Activated CD4-positive, alpha-beta T cell treated with anti-CD3 and anti-CD28 coated beads for 1 hour (primary cell): ENCODE results near the gene THRSP.

ENCODE experiments used
- DNase-seq: peaks from one replicate; pipeline ENCODE4 v3.0.0-alpha.2; 2020

Gene THRSP

DNA sequence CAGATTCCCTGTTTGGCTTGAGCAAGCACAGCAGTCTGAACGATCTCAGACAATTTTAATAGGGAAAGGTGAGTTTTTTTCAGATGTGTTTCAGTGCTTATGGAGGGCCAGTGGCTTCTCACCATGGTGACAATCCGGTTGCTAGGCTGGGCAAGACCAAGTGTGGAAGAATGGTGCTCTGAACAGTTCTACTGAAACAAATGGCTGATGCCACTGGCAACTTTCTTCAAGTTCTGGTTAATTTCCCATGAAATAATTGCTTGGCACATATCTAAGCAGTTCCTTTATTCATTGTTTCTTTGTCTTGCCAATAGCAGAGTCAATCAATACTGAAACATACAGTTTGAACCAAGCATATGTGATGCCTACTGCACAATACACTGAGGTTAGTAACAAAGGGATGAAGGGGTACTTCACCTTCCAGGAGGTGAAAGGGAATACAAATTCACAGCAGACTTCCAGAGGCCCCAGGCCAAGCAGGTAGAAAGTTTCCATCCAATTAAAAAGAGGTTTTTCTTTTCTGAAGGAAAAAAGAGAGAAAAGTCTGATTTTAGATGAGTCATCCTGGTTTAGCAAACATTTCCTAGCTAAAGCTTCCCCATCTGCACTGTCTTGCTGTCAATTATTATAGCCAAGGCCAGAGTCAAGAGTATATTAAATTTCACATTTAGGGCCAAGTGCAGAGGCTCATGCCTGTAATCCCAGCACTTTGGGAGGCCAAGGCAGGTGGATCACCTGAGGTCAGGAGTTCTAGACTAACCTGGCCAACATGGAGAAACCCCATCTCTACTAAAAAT is 37.2 kb downstream of the THRSP start:
- DNase-seq, result no peak

DNA sequence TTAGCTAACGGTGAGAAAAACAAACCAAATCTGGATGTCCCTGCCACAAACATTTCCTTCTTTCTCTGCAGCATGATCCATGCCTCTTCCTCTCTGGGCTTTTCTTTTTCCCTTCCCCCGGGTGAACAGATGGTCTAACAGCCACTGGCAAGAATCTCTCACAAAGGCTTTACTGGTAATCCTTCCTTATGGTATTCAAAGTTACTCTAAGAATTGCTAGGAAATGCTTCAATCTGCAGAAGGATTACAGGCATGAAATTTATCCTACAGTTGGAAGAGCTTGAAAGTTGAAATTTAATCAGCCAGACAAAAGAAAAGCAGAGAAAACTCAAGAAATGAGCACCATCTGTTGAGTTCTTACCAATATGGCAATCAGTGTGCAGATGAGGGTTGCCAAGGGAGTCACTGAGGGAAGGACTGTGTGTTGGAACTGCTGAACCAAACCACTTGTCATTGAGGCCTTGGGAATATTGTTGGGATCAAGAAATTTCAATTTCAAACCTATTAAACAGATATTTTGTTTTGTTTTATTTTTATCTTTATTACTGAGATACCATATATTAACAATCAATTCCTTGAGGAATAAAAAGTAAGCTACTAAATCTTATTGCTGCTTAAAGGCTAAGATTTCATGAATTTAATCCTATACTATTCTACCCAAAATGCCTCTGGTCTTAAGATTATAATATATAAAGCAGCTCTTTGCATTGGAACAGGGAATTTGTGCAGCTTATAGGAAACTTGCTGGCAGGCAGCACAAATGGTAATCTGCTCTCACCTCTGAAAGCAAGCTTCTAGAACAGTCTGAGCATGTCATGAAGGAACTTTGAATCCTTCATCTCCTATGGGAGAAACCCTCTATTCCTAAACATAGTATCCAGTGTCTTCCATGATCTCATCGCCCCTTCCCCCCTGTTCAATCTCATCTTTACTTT is 45.7 kb downstream of the THRSP start:
- DNase-seq, result no peak

DNA sequence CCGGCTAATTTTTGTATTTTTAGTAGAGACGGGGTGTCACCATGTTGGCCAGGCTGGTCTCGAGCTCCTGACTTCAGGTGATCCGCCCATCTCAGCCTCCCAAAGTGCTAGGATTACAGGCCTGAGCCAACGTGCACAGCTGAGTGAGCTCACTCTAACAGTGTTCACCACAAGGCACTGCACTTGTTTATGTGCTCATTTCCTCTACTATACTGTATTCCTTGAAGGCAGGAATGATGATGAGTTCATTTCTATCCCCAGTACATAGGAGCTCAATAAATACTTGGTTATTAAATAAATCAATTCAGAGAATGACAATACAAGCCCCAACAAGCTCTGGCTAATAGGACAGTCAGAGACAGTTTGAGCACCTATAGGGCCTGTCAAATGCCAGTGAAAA is 46.7 kb downstream of the THRSP start:
- DNase-seq, result no peak

DNA sequence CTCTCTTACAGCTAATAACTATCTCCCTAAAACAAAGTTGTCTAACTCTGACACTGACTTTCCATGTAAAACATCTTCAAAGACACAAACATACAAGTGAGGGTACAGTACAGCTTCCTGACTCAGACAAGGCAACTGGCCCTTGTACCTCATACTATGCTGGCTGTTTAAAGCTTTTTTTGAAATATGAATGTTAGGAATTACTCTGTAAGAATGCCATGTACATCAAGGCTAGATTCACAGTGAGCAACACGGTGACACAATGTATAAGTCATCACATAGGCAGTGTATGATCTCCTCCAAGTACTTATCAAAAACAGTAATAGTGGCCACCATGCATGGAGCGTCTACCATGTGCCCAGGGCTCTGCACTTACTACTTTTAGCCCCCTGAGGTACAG is 47.2 kb downstream of the THRSP start:
- no peak for DNase-seq

DNA sequence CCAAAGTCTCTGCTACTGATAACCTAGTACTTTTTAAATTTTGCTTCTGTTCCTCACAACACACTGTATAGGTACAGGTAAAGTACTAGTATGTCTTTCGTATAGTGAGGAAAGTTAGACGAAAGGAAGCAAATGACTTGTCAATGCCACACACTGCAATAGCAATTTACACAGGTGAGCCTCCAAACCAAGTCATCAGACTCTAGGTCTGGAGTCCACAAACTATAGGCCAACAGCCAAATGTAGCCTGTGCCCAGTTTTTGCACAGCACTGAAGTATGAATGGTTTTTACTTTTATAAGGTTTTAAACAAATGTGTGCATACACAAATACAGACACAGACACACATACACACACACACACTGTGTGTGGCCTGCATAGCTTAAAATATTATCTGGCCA is 47.6 kb downstream of the THRSP start:
- DNase-seq, result no peak

DNA sequence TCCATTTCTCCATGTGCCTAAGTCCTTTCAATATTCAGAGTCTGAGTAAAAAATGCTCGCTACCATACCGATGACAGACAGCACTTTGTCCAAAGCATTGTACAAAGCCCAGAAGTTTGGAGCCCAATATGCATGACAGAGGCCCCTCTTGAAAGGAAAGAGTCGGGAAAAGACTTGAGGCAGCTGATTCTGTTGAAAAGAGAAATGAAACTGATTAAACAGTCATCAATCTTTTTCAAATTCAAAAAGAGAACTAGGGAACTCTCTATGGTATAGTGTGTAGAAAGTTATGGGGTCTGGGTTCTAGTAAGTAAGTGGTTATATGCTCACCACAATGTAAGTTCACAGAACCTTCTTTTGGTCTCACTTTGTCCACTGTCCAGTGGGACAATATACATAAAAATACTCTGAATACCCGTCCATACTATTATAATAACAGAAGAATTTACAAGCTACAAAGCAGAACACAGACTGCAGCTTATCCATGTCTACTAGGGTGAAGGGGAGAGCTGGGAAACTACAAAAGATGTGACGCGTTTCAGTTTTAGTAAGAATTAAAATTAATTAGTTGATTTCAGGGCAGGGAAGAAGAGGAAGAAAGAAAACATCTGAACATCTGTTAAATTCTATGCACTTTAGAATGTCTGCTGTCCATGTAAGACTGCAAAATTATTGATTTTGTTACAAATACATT is 49.1 kb downstream of the THRSP start:
- no peak for DNase-seq
